GM12878 (cell line): Measurements from ENCODE around the gene DHRS12.
"Not testable (repeated sequence)": the region's sequence is repeated elsewhere in the genome, so short reads cannot be mapped to it uniquely, and the experiment has no call there.

Experiments used
- CTCF ChIP-seq, 3 experiments: IDR thresholded peaks in 2 of 3; conservative IDR thresholded peaks in 1 of 3; 2 replicates each; pipeline ENCODE4 v1.5.1; 2011; ENCODE audit warnings: low read depth in 3 of 3, low read length in 3 of 3, mild to moderate bottlenecking in 3 of 3, control low read depth in 2 of 3, moderate library complexity in 2 of 3, inconsistent platforms in 1 of 3, mixed read lengths in 1 of 3; ENCODE audit not compliant: control insufficient read depth in 2 of 3, insufficient read depth in 1 of 3; ENCODE audit errors: extremely low read depth in 1 of 3
- KDM1A ChIP-seq: fragments of 200-600 bp; sonication (generic); IDR thresholded peaks from 2 replicates; pipeline ENCODE4 v1.6.1; 2016; ENCODE audit warnings: borderline replicate concordance
- POLR2A ChIP-seq: IDR thresholded peaks from 2 replicates; pipeline ENCODE4 v1.6.1; 2011; ENCODE audit warnings: low read depth, mild to moderate bottlenecking, low read length

DNA sequence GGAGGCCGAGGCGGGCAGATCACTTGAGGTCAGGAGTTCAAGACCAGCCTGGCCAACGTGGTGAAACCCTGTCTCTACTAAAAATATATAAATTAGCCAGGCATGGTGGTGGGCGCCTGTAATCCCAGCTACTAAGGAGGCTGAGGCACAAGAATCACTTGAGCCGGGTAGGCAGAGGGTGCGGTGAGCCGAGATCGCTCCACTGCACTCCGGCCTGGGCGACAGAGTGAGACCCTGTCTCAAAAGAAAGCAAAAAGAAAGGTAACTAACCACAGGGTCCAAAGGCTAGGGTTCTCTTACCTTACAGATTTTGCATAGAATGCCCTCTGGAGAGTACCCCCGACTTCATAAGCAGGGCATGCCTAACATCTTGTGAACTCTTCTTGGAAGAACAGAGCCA, 20.7 kb upstream of the DHRS12 start:
- TF ChIP-seq CTCF (IDR thresholded peaks at IDR 0.05 in 2 of 3, conservative IDR thresholded peaks at IDR 0.05 in 1 of 3; ENCODE audit: control insufficient read depth in 2 of 3, extremely low read depth in 1 of 3, insufficient read depth in 1 of 3, low read depth in 3 of 3, low read length in 3 of 3); POLR2A; KDM1A: not testable (repeated sequence)
